Cardiac muscle cell (in vitro differentiated cells and primary cell): ENCODE measurements around the gene TMEM108. TPM values are rescaled to one million over a fixed set of nuclear protein-coding genes. Genes with fewer than 3 reads are reported as not detected.
A peak's percentile ranks its signal among the peaks of the same experiment; 100 is the strongest.
"Not testable (repeated sequence)": the region's sequence is repeated elsewhere in the genome, so short reads cannot be mapped to it uniquely, and the experiment has no call there.

Experiments used
- DNase-seq, 2 donors: peaks; one replicate each; pipeline versions ENCODE4 v3.0.0 to v3.0.0-alpha.2; 2010 to 2017; ENCODE audit warnings: low read depth in 1 of 2, low spot score in 1 of 2
- H3K27ac ChIP-seq: fragments of 200-600 bp; sonication (generic); 2 replicates; pipeline ENCODE4 v1.5.1; 2016
- H3K27me3 ChIP-seq: fragments of 200-600 bp; sonication (generic); 2 replicates; pipeline ENCODE4 v1.6.0; 2016; ENCODE audit warnings: control low read depth
- H3K36me3 ChIP-seq: fragments of 200-600 bp; sonication (generic); 2 replicates; pipeline ENCODE4 v1.5.1; 2016; ENCODE audit warnings: control low read depth
- H3K4me1 ChIP-seq: fragments of 200-600 bp; sonication (generic); 2 replicates; pipeline ENCODE4 v1.8.1; 2017; ENCODE audit warnings: low read depth, mild to moderate bottlenecking, mixed run types
- H3K4me3 ChIP-seq: fragments of 200-600 bp; sonication (generic); 2 replicates; pipeline ENCODE4 v1.5.1; 2016; ENCODE audit warnings: mild to moderate bottlenecking
- H3K9me3 ChIP-seq: fragments of 200-600 bp; sonication (generic); 2 replicates; pipeline ENCODE4 v1.5.1; 2017; ENCODE audit warnings: low read depth, mild to moderate bottlenecking, control low read depth
- CTCF ChIP-seq: IDR thresholded peaks from 2 replicates; pipeline ENCODE4 v1.5.1; 2012; ENCODE audit warnings: low read depth, mild to moderate bottlenecking, low read length
- polyA plus RNA-seq: library from polyadenylated mRNA; unstranded; fragments of >200 nt; fragmentation: Nextera tagmentation; extraction: Ambion mirVana; gene quantifications from 2 replicates; pipeline ENCODE4 v1.2.1, GENCODE V29; 2016
- total RNA-seq: library from RNA; depleted of rRNA; stranded (reverse); fragments of >200 nt; gene quantifications from 2 replicates; pipeline ENCODE4 v1.2.3, GENCODE V29; 2016

TMEM108 gene
- total RNA-seq (0.49 and 1.6 TPM in 2 replicates), polyA plus RNA-seq (0.06 and 1.0 TPM in 2 replicates)

- no peak for TF ChIP-seq CTCF
Measured at GRCh38 chr3:133038089-133038730, at the start of gene TMEM108. Gene TMEM108, plus strand, starts transcription at chr3:133038391.

GRCh38 chr3:132995971-132996370, 42.2 kb upstream of the TMEM108 start:
- H3K4me3 ChIP-seq, result no peak overlapping the region
- H3K36me3 ChIP-seq, result no peaks in the 10 kb centered on the region
- TF ChIP-seq CTCF, result no peak
- no peaks in the 10 kb centered on the region for H3K27me3 ChIP-seq
- no peak overlapping the region for H3K27ac ChIP-seq
- H3K9me3 ChIP-seq, result no peaks in the 10 kb centered on the region
- H3K4me1 ChIP-seq, result no peaks in the 10 kb centered on the region
- DNase-seq, result peak in 1 of 2 donors; percentile 22

More at GRCh38 chr3:133038089-133038730, at the start of gene TMEM108:
- peaks cover 43% of the 10 kb centered on the region for H3K27me3 ChIP-seq
- H3K27ac ChIP-seq, result no peak within 1 kb of the TSS
- no peaks in the 10 kb centered on the region for H3K36me3 ChIP-seq
- no peaks in the 10 kb centered on the region for H3K9me3 ChIP-seq
- H3K4me3 ChIP-seq, result peak within 1 kb of the TSS; percentile 38
- H3K4me1 ChIP-seq, result peaks cover 5% of the 10 kb centered on the region
- peak; percentile 61 to 93 for DNase-seq

GRCh38 chr3:132997404-132998185, 40.6 kb upstream of the TMEM108 start:
- Histone ChIP-seq H3K4me1 (no peaks in the 10 kb centered on the region), H3K27ac (no peak overlapping the region), H3K36me3 (no peaks in the 10 kb centered on the region), H3K27me3 (no peaks in the 10 kb centered on the region), H3K9me3 (no peaks in the 10 kb centered on the region), H3K4me3 (no peak overlapping the region)
- DNase-seq, result no peak
- no peak for TF ChIP-seq CTCF

- H3K36me3 ChIP-seq, H3K4me1 ChIP-seq, H3K9me3 ChIP-seq, DNase-seq, H3K4me3 ChIP-seq, H3K27ac ChIP-seq, H3K27me3 ChIP-seq: not testable (repeated sequence)
Measured at GRCh38 chr3:133005032-133005431, 33.2 kb upstream of the TMEM108 start.

GRCh38 chr3:133007601-133008000, 30.6 kb upstream of the TMEM108 start:
- H3K9me3 ChIP-seq, result no peaks in the 10 kb centered on the region
- TF ChIP-seq CTCF, result no peak
- H3K4me3 ChIP-seq, result no peak overlapping the region
- DNase-seq, result no peak
- no peaks in the 10 kb centered on the region for H3K4me1 ChIP-seq
- H3K27ac ChIP-seq, result no peak overlapping the region
- H3K27me3 ChIP-seq, result no peaks in the 10 kb centered on the region
- no peaks in the 10 kb centered on the region for H3K36me3 ChIP-seq

- no peaks in the 10 kb centered on the region for H3K9me3 ChIP-seq
- TF ChIP-seq CTCF, result no peak
- H3K27me3 ChIP-seq, result no peaks in the 10 kb centered on the region
- no peaks in the 10 kb centered on the region for H3K36me3 ChIP-seq
- H3K27ac ChIP-seq, result no peak overlapping the region
- no peak overlapping the region for H3K4me3 ChIP-seq
- no peak for DNase-seq
- H3K4me1 ChIP-seq, result no peaks in the 10 kb centered on the region
Measured at GRCh38 chr3:133014325-133014724, 23.9 kb upstream of the TMEM108 start.

GRCh38 chr3:133015573-133015972, 22.6 kb upstream of the TMEM108 start:
- H3K4me1 ChIP-seq, H3K27ac ChIP-seq, DNase-seq, H3K9me3 ChIP-seq, H3K4me3 ChIP-seq, H3K27me3 ChIP-seq, H3K36me3 ChIP-seq: not testable (repeated sequence)
